Neural cell (in vitro differentiated cells): ENCODE measurements around the gene CATSPERE. TPM values are rescaled to one million over a fixed set of nuclear protein-coding genes. Genes with fewer than 3 reads are reported as not detected.
"Not testable (repeated sequence)": the region's sequence is repeated elsewhere in the genome, so short reads cannot be mapped to it uniquely, and the experiment has no call there.

ENCODE experiments used
- H2AFZ ChIP-seq: fragments of 200-600, 300-800 bp; sonication (generic), shearing (Covaris generic); 2 replicates; pipeline ENCODE4 v1.6.0; 2014; ENCODE audit warnings: low read depth, mild to moderate bottlenecking, antibody characterized with exemption, low read length, moderate library complexity
- H3F3A ChIP-seq: fragments of 200-600 bp; shearing (Covaris generic); 2 replicates; pipeline ENCODE4 v1.6.1; 2016; ENCODE audit warnings: mild to moderate bottlenecking, moderate library complexity, mixed read lengths, antibody characterized with exemption, low read length; ENCODE audit not compliant: insufficient read depth, poor library complexity, severe bottlenecking
- H3K27ac ChIP-seq: fragments of 200-600, 300-800 bp; sonication (generic), shearing (Covaris generic); 2 replicates; pipeline ENCODE4 v1.5.1; 2014; ENCODE audit warnings: mild to moderate bottlenecking, low read length, moderate library complexity
- H3K27me3 ChIP-seq: fragments of 300-800, 200-600 bp; sonication (generic), shearing (Covaris generic); 2 replicates; pipeline ENCODE4 v1.6.0; 2014; ENCODE audit warnings: mild to moderate bottlenecking, low read depth, low read length, moderate library complexity; ENCODE audit not compliant: insufficient read depth
- H3K36me3 ChIP-seq: fragments of 300-800, 200-600 bp; sonication (generic), shearing (Covaris generic); 2 replicates; pipeline ENCODE4 v1.5.1; 2014; ENCODE audit warnings: mild to moderate bottlenecking, antibody characterized with exemption, low read length, moderate library complexity; ENCODE audit not compliant: insufficient read depth
- H3K4me2 ChIP-seq: fragments of 300-800, 200-600 bp; sonication (generic), shearing (Covaris generic); 2 replicates; pipeline ENCODE4 v1.6.0; 2014; ENCODE audit warnings: mild to moderate bottlenecking, low read length
- H3K4me3 ChIP-seq: fragments of 300-800, 200-600 bp; sonication (generic), shearing (Covaris generic); 2 replicates; pipeline ENCODE4 v1.5.1; 2014; ENCODE audit warnings: mild to moderate bottlenecking, low read length, moderate library complexity
- H3K79me2 ChIP-seq: fragments of 200-600 bp; shearing (Covaris generic); replicated peaks from 2 replicates; pipeline ENCODE4 v1.6.0; 2014; ENCODE audit warnings: mild to moderate bottlenecking, low read length, moderate library complexity; ENCODE audit not compliant: insufficient read depth
- H3K9ac ChIP-seq: fragments of 300-800, 200-600 bp; sonication (generic), shearing (Covaris generic); 2 replicates; pipeline ENCODE4 v1.6.1; 2016; ENCODE audit warnings: mild to moderate bottlenecking, low read length, mixed read lengths
- H3K9me2 ChIP-seq: fragments of 200-600 bp; shearing (Covaris generic); 2 replicates; pipeline ENCODE4 v1.6.1; 2016; ENCODE audit warnings: mild to moderate bottlenecking, low read length, mixed read lengths; ENCODE audit not compliant: insufficient read depth
- H3K9me3 ChIP-seq: fragments of 200-600, 300-800 bp; sonication (generic), shearing (Covaris generic); 2 replicates; pipeline ENCODE4 v1.6.1; 2016; ENCODE audit warnings: mild to moderate bottlenecking, mixed run types, low read length, moderate library complexity, mixed read lengths
- H4K20me1 ChIP-seq: fragments of 200-600 bp; shearing (Covaris generic); 2 replicates; pipeline ENCODE4 v1.6.1; 2016; ENCODE audit warnings: mild to moderate bottlenecking, mixed run types; ENCODE audit not compliant: insufficient read depth
- EP300 ChIP-seq: fragments of 450-650 bp; conservative IDR thresholded peaks from 2 replicates; pipeline ENCODE4 v1.6.1; 2014; ENCODE audit warnings: antibody characterized with exemption, mild to moderate bottlenecking, moderate library complexity; ENCODE audit not compliant: poor library complexity, severe bottlenecking
- EZH2 ChIP-seq: fragments of 200-600, 300-800 bp; shearing (Covaris generic), sonication (generic); IDR thresholded peaks from 2 replicates; pipeline ENCODE4 v1.6.1; 2014; ENCODE audit warnings: antibody characterized with exemption, low read length, borderline replicate concordance, mild to moderate bottlenecking; ENCODE audit not compliant: insufficient read depth, poor library complexity, severe bottlenecking
- MXI1 ChIP-seq: fragments of 450-650 bp; conservative IDR thresholded peaks from 2 replicates; pipeline ENCODE4 v1.6.1; 2014; ENCODE audit warnings: antibody characterized with exemption, mild to moderate bottlenecking; ENCODE audit not compliant: poor library complexity, severe bottlenecking
- POLR2AphosphoS5 ChIP-seq: IDR thresholded peaks from 2 replicates; pipeline ENCODE4 v1.6.1; 2012
- RAD21 ChIP-seq: fragments of 450-650 bp; conservative IDR thresholded peaks from 2 replicates; pipeline ENCODE4 v1.6.1; 2014; ENCODE audit warnings: antibody characterized with exemption, mild to moderate bottlenecking, moderate library complexity
- SMC3 ChIP-seq: fragments of 450-650 bp; conservative IDR thresholded peaks from 2 replicates; pipeline ENCODE4 v1.6.1; 2014; ENCODE audit warnings: antibody characterized with exemption, mild to moderate bottlenecking, moderate library complexity; ENCODE audit not compliant: poor library complexity
- TAF1 ChIP-seq: IDR thresholded peaks from 2 replicates; pipeline ENCODE4 v1.6.1; 2012; ENCODE audit warnings: low read depth
- polyA plus RNA-seq: library from polyadenylated mRNA; depleted of rRNA; stranded (reverse); fragments of >200 nt; gene quantifications from 2 replicates; pipeline ENCODE4 v1.2.3, GENCODE V29; 2014
- TF ChIP-seq, protein P1 (sequence below): IDR thresholded peaks from 2 replicates; pipeline ENCODE4 v1.6.1; 2012; ENCODE audit warnings: borderline replicate concordance
- TF ChIP-seq, protein P2 (sequence below): fragments of 450-650 bp; IDR thresholded peaks from 2 replicates; pipeline ENCODE4 v1.5.1; 2014; ENCODE audit warnings: antibody characterized with exemption, mild to moderate bottlenecking, moderate library complexity; ENCODE audit not compliant: poor library complexity, severe bottlenecking

Gene CATSPERE
- polyA plus RNA-seq, 1 donor from 2014 or later: 5.6 TPM

DNA sequence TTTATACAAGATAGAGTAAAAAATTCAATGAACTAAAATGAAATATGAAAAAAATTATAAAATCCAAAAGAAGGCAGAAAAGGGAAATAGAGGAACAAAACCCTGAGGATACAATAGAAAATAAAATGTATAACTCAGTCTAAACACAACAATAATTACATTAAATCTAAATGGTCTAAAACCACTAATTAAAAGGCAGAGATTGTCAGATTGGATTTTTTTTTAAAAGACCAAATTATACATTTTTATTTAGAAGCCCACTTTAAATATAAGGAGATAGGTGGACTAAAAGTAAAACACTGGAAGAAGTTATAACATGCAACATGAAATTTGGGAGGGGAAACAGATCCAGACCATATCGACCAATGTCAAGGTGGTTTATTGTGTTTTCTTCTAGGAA, 95.2 kb downstream of the CATSPERE start:
- Histone ChIP-seq H2AFZ (no peak overlapping the region), H4K20me1 (no peaks in the 10 kb centered on the region), H3K79me2 (no peaks in the 10 kb centered on the region), H3K9ac (no peak overlapping the region), H3K9me2 (no peaks in the 10 kb centered on the region), H3K36me3 (no peaks in the 10 kb centered on the region), H3K4me3 (no peak overlapping the region), H3K9me3 (peaks cover 3% of the 10 kb centered on the region), H3K27ac (no peak overlapping the region), H3K4me2 (no peak overlapping the region), H3F3A (no peaks in the 10 kb centered on the region), H3K27me3 (no peaks in the 10 kb centered on the region)
- TF ChIP-seq EP300: no peak

DNA sequence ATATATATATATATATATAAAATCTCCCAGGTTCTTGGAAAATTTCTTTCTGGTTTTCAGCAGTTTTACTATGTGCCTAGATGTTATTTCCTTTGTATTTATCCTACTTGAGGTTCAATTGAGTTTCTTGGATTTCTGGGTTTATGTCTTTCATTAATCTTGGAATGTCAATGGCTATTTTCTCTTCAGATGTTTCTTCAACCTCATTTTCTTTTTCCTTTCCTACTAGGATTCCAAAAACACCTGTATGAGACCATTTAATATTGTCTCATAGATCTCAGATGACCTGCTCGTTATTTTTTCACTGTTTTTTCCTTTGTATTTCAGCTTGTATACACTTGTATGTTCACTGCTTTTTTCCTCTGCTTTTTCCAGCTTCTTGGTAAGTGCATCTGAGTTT, 96.5 kb downstream of the CATSPERE start:
- H2AFZ ChIP-seq: no peak overlapping the region
- no peaks in the 10 kb centered on the region for H4K20me1 ChIP-seq
- no peaks in the 10 kb centered on the region for H3K36me3 ChIP-seq
- H3K27ac ChIP-seq: no peak overlapping the region
- no peaks in the 10 kb centered on the region for H3K27me3 ChIP-seq
- H3K9me2 ChIP-seq: no peaks in the 10 kb centered on the region
- TF ChIP-seq EZH2 (no peak), TAF1 (no peak), RAD21 (no peak), POLR2AphosphoS5 (no peak), SMC3 (no peak), EP300 (no peak)
- no peaks in the 10 kb centered on the region for H3F3A ChIP-seq
- no peak overlapping the region for H3K9ac ChIP-seq
- no peak overlapping the region for H3K4me2 ChIP-seq
- H3K9me3 ChIP-seq: peaks cover 3% of the 10 kb centered on the region
- H3K79me2 ChIP-seq: no peaks in the 10 kb centered on the region
- no peak overlapping the region for H3K4me3 ChIP-seq

DNA sequence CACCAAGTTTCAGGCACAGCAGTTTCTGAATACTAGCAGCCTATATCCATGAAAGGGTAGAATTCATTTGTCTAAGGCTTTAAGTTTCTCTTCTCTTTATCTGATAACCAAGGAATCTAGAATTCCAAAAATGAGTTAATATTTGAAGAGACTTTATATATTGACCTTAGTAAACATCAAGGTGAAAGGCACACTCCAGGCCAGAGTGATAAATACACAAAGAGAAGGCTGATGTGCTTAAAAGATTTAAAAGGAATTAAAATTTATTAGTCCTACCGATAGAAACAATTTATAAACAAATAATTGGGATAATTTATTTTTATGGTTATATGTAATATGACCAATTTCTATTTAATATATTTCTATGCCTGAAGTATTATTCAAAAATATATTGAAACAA, 98.5 kb downstream of the CATSPERE start:
- H3K27me3 ChIP-seq: no peaks in the 10 kb centered on the region
- H3K9me3 ChIP-seq: peaks cover 3% of the 10 kb centered on the region
- no peaks in the 10 kb centered on the region for H3K9me2 ChIP-seq
- TF ChIP-seq TAF1 (no peak), RAD21 (no peak), MXI1 (no peak), EZH2 (no peak), POLR2AphosphoS5 (no peak), EP300 (no peak), SMC3 (no peak)
- TF ChIP-seq, protein P1, sequence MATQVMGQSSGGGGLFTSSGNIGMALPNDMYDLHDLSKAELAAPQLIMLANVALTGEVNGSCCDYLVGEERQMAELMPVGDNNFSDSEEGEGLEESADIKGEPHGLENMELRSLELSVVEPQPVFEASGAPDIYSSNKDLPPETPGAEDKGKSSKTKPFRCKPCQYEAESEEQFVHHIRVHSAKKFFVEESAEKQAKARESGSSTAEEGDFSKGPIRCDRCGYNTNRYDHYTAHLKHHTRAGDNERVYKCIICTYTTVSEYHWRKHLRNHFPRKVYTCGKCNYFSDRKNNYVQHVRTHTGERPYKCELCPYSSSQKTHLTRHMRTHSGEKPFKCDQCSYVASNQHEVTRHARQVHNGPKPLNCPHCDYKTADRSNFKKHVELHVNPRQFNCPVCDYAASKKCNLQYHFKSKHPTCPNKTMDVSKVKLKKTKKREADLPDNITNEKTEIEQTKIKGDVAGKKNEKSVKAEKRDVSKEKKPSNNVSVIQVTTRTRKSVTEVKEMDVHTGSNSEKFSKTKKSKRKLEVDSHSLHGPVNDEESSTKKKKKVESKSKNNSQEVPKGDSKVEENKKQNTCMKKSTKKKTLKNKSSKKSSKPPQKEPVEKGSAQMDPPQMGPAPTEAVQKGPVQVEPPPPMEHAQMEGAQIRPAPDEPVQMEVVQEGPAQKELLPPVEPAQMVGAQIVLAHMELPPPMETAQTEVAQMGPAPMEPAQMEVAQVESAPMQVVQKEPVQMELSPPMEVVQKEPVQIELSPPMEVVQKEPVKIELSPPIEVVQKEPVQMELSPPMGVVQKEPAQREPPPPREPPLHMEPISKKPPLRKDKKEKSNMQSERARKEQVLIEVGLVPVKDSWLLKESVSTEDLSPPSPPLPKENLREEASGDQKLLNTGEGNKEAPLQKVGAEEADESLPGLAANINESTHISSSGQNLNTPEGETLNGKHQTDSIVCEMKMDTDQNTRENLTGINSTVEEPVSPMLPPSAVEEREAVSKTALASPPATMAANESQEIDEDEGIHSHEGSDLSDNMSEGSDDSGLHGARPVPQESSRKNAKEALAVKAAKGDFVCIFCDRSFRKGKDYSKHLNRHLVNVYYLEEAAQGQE: no peak
- TF ChIP-seq, protein P2, sequence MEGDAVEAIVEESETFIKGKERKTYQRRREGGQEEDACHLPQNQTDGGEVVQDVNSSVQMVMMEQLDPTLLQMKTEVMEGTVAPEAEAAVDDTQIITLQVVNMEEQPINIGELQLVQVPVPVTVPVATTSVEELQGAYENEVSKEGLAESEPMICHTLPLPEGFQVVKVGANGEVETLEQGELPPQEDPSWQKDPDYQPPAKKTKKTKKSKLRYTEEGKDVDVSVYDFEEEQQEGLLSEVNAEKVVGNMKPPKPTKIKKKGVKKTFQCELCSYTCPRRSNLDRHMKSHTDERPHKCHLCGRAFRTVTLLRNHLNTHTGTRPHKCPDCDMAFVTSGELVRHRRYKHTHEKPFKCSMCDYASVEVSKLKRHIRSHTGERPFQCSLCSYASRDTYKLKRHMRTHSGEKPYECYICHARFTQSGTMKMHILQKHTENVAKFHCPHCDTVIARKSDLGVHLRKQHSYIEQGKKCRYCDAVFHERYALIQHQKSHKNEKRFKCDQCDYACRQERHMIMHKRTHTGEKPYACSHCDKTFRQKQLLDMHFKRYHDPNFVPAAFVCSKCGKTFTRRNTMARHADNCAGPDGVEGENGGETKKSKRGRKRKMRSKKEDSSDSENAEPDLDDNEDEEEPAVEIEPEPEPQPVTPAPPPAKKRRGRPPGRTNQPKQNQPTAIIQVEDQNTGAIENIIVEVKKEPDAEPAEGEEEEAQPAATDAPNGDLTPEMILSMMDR: no peak
- no peaks in the 10 kb centered on the region for H4K20me1 ChIP-seq
- H3K79me2 ChIP-seq: no peaks in the 10 kb centered on the region
- no peaks in the 10 kb centered on the region for H3K36me3 ChIP-seq
- H3K4me2 ChIP-seq: no peak overlapping the region
- H3F3A ChIP-seq: no peaks in the 10 kb centered on the region
- no peak overlapping the region for H3K27ac ChIP-seq
- no peak overlapping the region for H3K9ac ChIP-seq
- H3K4me3 ChIP-seq: no peak overlapping the region
- H2AFZ ChIP-seq: no peak overlapping the region

DNA sequence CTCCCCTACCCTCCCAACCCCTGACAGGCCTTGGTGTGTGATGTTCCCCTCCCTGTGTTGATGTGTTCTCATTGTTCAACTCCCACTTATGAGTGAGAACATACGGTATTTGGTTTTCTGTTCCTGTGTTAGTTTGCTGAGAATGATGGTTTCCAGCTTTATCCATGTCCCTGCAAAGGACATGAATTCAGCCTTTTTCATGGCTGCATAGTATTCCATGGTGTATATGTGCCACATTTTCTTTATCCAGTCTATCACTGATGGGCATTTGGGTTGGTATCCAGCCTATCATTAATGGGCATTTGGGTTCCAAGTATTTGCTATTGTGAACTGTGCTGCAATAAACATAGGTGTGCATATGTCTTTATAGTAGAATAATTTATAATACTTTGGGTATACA, 101.8 kb downstream of the CATSPERE start:
- H3K79me2 ChIP-seq, H3K27ac ChIP-seq, H3K27me3 ChIP-seq, H3F3A ChIP-seq, H3K4me3 ChIP-seq, H3K4me2 ChIP-seq, H4K20me1 ChIP-seq, H3K9me2 ChIP-seq, H3K36me3 ChIP-seq, H3K9me3 ChIP-seq, H3K9ac ChIP-seq, H2AFZ ChIP-seq: not testable (repeated sequence)
